H1 (cell line): Measurements from ENCODE around the gene SLC15A3. TPM values are rescaled to one million over a fixed set of nuclear protein-coding genes. Genes with fewer than 3 reads are reported as not detected.

Experiments used
- CHD7 ChIP-seq: fragments of 300-600 bp; sonication (generic); IDR thresholded peaks from 2 replicates; pipeline ENCODE4 v1.7.1; 2012; ENCODE audit warnings: low read length, moderate library complexity, mild to moderate bottlenecking, inconsistent platforms; ENCODE audit not compliant: insufficient replicate concordance
- EGR1 ChIP-seq: IDR thresholded peaks from 2 replicates; pipeline ENCODE4 v1.6.1; 2011; ENCODE audit warnings: low read depth, low read length, borderline replicate concordance
- EZH2 ChIP-seq: fragments of 200-600 bp; sonication (generic); IDR thresholded peaks from 2 replicates; pipeline ENCODE4 v1.7.1; 2012; ENCODE audit warnings: low read depth, mild to moderate bottlenecking, moderate library complexity, low read length, inconsistent platforms; ENCODE audit not compliant: severe bottlenecking
- FOSL1 ChIP-seq: IDR thresholded peaks from 2 replicates; pipeline ENCODE4 v1.6.1; 2011; ENCODE audit warnings: mild to moderate bottlenecking, low read depth, low read length, moderate library complexity; ENCODE audit not compliant: insufficient read depth
- MAFK ChIP-seq: IDR thresholded peaks from 2 replicates; pipeline ENCODE4 v1.6.1; 2012; ENCODE audit warnings: low read depth, mild to moderate bottlenecking, improper control_type of control experiment, low read length
- NANOG ChIP-seq: IDR thresholded peaks from 2 replicates; pipeline ENCODE4 v1.6.1; 2011; ENCODE audit warnings: low read length, low read depth, mild to moderate bottlenecking, inconsistent platforms; ENCODE audit not compliant: insufficient read depth, poor library complexity, severe bottlenecking
- SIRT6 ChIP-seq: IDR thresholded peaks from one replicate; pipeline ENCODE4 v1.7.1; 2012; ENCODE audit warnings: low read length, inconsistent platforms
- SP2 ChIP-seq: IDR thresholded peaks from 2 replicates; pipeline ENCODE4 v1.6.1; 2012; ENCODE audit warnings: mild to moderate bottlenecking, low read length, inconsistent platforms
- SUZ12 ChIP-seq: fragments of 200-600 bp; sonication (generic); IDR thresholded peaks from 2 replicates; pipeline ENCODE4 v1.6.1; 2012; ENCODE audit warnings: mild to moderate bottlenecking, inconsistent platforms, low read length, moderate library complexity, mixed read lengths
- polyA plus RNA-seq, 7 experiments: library from polyadenylated mRNA; depleted of rRNA in 3 of 7; stranded (reverse) in 5 of 7; unstranded in 2 of 7; fragments of >200 nt in 5 of 7; fragments of 200-250 nt in 2 of 7; gene quantifications; 1 replicate in 5 of 7; 2 replicates in 1 of 7; 4 replicates in 1 of 7; pipeline versions ENCODE4 v1.2.1 to v1.2.3, GENCODE V29; 2011 to 2013; ENCODE audit warnings: missing spikeins in 2 of 7, mixed read lengths in 2 of 7
- total RNA-seq: library from RNA; stranded (reverse); fragmentation: NEBNext Ultra II Directional; extraction: Animal tissue kit (Norgen Biotek cat#: 25700); gene quantifications from 2 replicates; pipeline ENCODE4 v1.2.1, GENCODE V29; 2021
- TF ChIP-seq, protein P1 (sequence below): IDR thresholded peaks from 2 replicates; pipeline ENCODE4 v1.6.1; 2011; ENCODE audit warnings: low read length, improper control_type of control experiment

Gene SLC15A3
- total and polyA plus RNA-seq, 2 of the 8 experiments (the other 6 are each of a cell fraction or from before 2014, with no cell fraction given) = 25.8 to 31.0 TPM

- TF ChIP-seq CHD7 (no peak), SIRT6 (no peak), FOSL1 (no peak), EGR1 (no peak), NANOG (no peak), SUZ12 (no peak), EZH2 (no peak), SP2 (no peak), MAFK (no peak)
- TF ChIP-seq, protein P1, sequence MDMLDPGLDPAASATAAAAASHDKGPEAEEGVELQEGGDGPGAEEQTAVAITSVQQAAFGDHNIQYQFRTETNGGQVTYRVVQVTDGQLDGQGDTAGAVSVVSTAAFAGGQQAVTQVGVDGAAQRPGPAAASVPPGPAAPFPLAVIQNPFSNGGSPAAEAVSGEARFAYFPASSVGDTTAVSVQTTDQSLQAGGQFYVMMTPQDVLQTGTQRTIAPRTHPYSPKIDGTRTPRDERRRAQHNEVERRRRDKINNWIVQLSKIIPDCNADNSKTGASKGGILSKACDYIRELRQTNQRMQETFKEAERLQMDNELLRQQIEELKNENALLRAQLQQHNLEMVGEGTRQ = no peak
Measured at GRCh38 chr11:60921777-60922335, 30.1 kb downstream of the SLC15A3 start (continued).
